HepG2 (cell line): ENCODE measurements around the gene STIM2. TPM values are rescaled to one million over a fixed set of nuclear protein-coding genes. Genes with fewer than 3 reads are reported as not detected.
A peak's percentile ranks its signal among the peaks of the same experiment; 100 is the strongest.

Experiments
- DMAP1 ChIP-seq: IDR thresholded peaks from 2 replicates; pipeline ENCODE4 v1.6.1; 2016
- DPF2 ChIP-seq: sonication (generic); formaldehyde crosslinking; IDR thresholded peaks from 2 replicates; pipeline ENCODE4 v1.4.0; 2020; ENCODE audit warnings: mild to moderate bottlenecking, low read depth, missing genetic modification reagents, borderline replicate concordance
- E2F2 ChIP-seq: sonication (generic); formaldehyde crosslinking; IDR thresholded peaks from 2 replicates; pipeline ENCODE4 v1.4.0; 2020; ENCODE audit warnings: missing genetic modification reagents, borderline replicate concordance
- ERF ChIP-seq: IDR thresholded peaks from 2 replicates; pipeline ENCODE4 v1.6.1; 2018; ENCODE audit warnings: missing biosample characterization, missing genetic modification reagents
- FOSL1 ChIP-seq: sonication (generic); formaldehyde crosslinking; IDR thresholded peaks from 2 replicates; pipeline ENCODE4 v1.9.0; 2021; ENCODE audit warnings: missing genetic modification reagents, borderline replicate concordance
- FOSL2 ChIP-seq: sonication (generic); formaldehyde crosslinking; IDR thresholded peaks from 2 replicates; pipeline ENCODE4 v1.4.0; 2020; ENCODE audit warnings: missing genetic modification reagents
- GABPA ChIP-seq, 2 experiments: IDR thresholded peaks; 2 replicates each; pipeline ENCODE4 v1.6.1; 2011 to 2016; ENCODE audit warnings: low read depth in 2 of 2, low read length in 1 of 2, missing biosample characterization in 1 of 2, missing genetic modification characterization in 1 of 2
- GATAD1 ChIP-seq: IDR thresholded peaks from 2 replicates; pipeline ENCODE4 v1.6.1; 2016; ENCODE audit warnings: missing genetic modification reagents, missing compliant biosample characterization
- JUND ChIP-seq: sonication (generic); formaldehyde crosslinking; IDR thresholded peaks from 2 replicates; pipeline ENCODE4 v1.8.0; 2022; ENCODE audit warnings: mild to moderate bottlenecking, missing genetic modification reagents
- KMT2B ChIP-seq: IDR thresholded peaks from 2 replicates; pipeline ENCODE4 v1.6.1; 2016; ENCODE audit warnings: missing genetic modification reagents, missing compliant biosample characterization
- MED1 ChIP-seq: sonication (generic); formaldehyde crosslinking; IDR thresholded peaks from 2 replicates; pipeline ENCODE4 v1.4.0; 2020; ENCODE audit warnings: missing genetic modification reagents
- MXI1 ChIP-seq: IDR thresholded peaks from 3 replicates; pipeline ENCODE4 v1.6.1; 2012; ENCODE audit warnings: low read depth, low read length, inconsistent platforms, borderline replicate concordance
- NR2C2 ChIP-seq: sonication (generic); formaldehyde crosslinking; IDR thresholded peaks from 2 replicates; pipeline ENCODE4 v1.4.0; 2020; ENCODE audit warnings: missing genetic modification reagents, mild to moderate bottlenecking, moderate library complexity, borderline replicate concordance
- NR2F6 ChIP-seq, 2 experiments: IDR thresholded peaks; 2 replicates each; pipeline ENCODE4 v1.6.1; 2016; ENCODE audit warnings: antibody characterized with exemption in 1 of 2, mild to moderate bottlenecking in 1 of 2
- PAXIP1 ChIP-seq: sonication (generic); formaldehyde crosslinking; conservative IDR thresholded peaks from 2 replicates; pipeline ENCODE4 v1.4.0; 2020; ENCODE audit warnings: mild to moderate bottlenecking, missing genetic modification reagents, moderate library complexity
- RCOR2 ChIP-seq: IDR thresholded peaks from 2 replicates; pipeline ENCODE4 v1.6.1; 2016; ENCODE audit warnings: missing biosample characterization, missing genetic modification reagents
- SAP130 ChIP-seq: IDR thresholded peaks from 2 replicates; pipeline ENCODE4 v1.6.1; 2016; ENCODE audit warnings: low read depth
- THRA ChIP-seq: sonication (generic); formaldehyde crosslinking; IDR thresholded peaks from 2 replicates; pipeline ENCODE4 v1.4.0; 2020; ENCODE audit warnings: missing genetic modification reagents, borderline replicate concordance
- ZNF292 ChIP-seq: sonication (generic); formaldehyde crosslinking; IDR thresholded peaks from 2 replicates; pipeline ENCODE4 v1.8.1; 2022; ENCODE audit warnings: mild to moderate bottlenecking, low read depth, missing genetic modification reagents, borderline replicate concordance
- ZNF367 ChIP-seq: sonication (generic); formaldehyde crosslinking; IDR thresholded peaks from 2 replicates; pipeline ENCODE4 v1.4.0; 2020; ENCODE audit warnings: missing genetic modification reagents, borderline replicate concordance
- ZNF382 ChIP-seq: sonication (generic); formaldehyde crosslinking; IDR thresholded peaks from 2 replicates; pipeline ENCODE4 v1.5.0; 2020; ENCODE audit warnings: missing genetic modification reagents, mild to moderate bottlenecking, borderline replicate concordance
- ZNF619 ChIP-seq: sonication (generic); formaldehyde crosslinking; IDR thresholded peaks from 2 replicates; pipeline ENCODE4 v1.4.0; 2020; ENCODE audit warnings: mild to moderate bottlenecking, missing genetic modification reagents
- polyA plus RNA-seq, 8 experiments: library from polyadenylated mRNA; depleted of rRNA in 3 of 8; stranded (reverse) in 7 of 8; unstranded in 1 of 8; fragments of >200 nt; fragmentation: Illumina TruSeq in 4 of 8; extraction: Trizol in 4 of 8; gene quantifications; 2 replicates each; pipeline versions ENCODE4 v1.2.1 to v1.2.3, GENCODE V29; 2011 to 2016; ENCODE audit warnings: low read depth in 4 of 8, missing spikeins in 1 of 8, mixed read lengths in 1 of 8; ENCODE audit not compliant: insufficient read depth in 1 of 8
- total RNA-seq, 5 experiments: library from RNA; depleted of rRNA; stranded (reverse); fragments of >200 nt; fragmentation: Illumina TruSeq; extraction: Trizol; gene quantifications; 2 replicates each; pipeline ENCODE4 v1.2.3, GENCODE V29; 2016; ENCODE audit warnings: low read depth in 1 of 5

STIM2 gene
- total and polyA plus RNA-seq, 2 of the 13 experiments (the other 11 are each of a cell fraction or from before 2014, with no cell fraction given): 19.3 to 19.4 TPM

GRCh38 chr4:26936284-26937065 lies 75.8 kb downstream of the STIM2 start (continued):
- TF ChIP-seq GABPA (IDR thresholded peaks at IDR 0.05; ENCODE audit: low read depth, low read length): no peak
- TF ChIP-seq GABPA (CRISPR knock-in tag; IDR thresholded peaks at IDR 0.05; ENCODE audit: low read depth): no peak
- no peak for TF ChIP-seq E2F2
- no peak for TF ChIP-seq ZNF619 (CRISPR knock-in tag)
- peak; percentile 50; the same call in 1 of the 2 replicates for TF ChIP-seq ERF (CRISPR knock-in tag)
- TF ChIP-seq DPF2: 0 out of 2 replicates have a peak, but pooled peaks have one; percentile 43
- no peak for TF ChIP-seq ZNF382
- peak; percentile 44 for TF ChIP-seq NR2C2
- peak; percentile 44; the same call in 1 of the 2 replicates for TF ChIP-seq PAXIP1 (CRISPR knock-in tag)
- TF ChIP-seq THRA (CRISPR knock-in tag): 0 out of 2 replicates have a peak, but pooled peaks have one; percentile 38
- TF ChIP-seq SAP130: peak; percentile 66; the same call in 1 of the 2 replicates
- peak; percentile 93 for TF ChIP-seq JUND (CRISPR knock-in tag)
- TF ChIP-seq MED1 (CRISPR knock-in tag): 0 out of 2 replicates have a peak, but pooled peaks have one; percentile 44
- TF ChIP-seq RCOR2 (CRISPR knock-in tag): 0 out of 2 replicates have a peak, but pooled peaks have one; percentile 29
- TF ChIP-seq FOSL1: peak; percentile 91
- 0 out of 2 replicates have a peak, but pooled peaks have one; percentile 45 for TF ChIP-seq NR2F6 (IDR thresholded peaks at IDR 0.05)
- TF ChIP-seq NR2F6 (CRISPR knock-in tag; IDR thresholded peaks at IDR 0.05): peak; percentile 91
- TF ChIP-seq ZNF292 (CRISPR knock-in tag): peak; percentile 76
- no peak for TF ChIP-seq ZNF367 (CRISPR knock-in tag)
- TF ChIP-seq DMAP1 (CRISPR knock-in tag): 0 out of 2 replicates have a peak, but pooled peaks have one; percentile 28
- peak; percentile 15; the same call in 1 of the 2 replicates for TF ChIP-seq GATAD1 (CRISPR knock-in tag)
- TF ChIP-seq FOSL2 (CRISPR knock-in tag): peak; percentile 98
- TF ChIP-seq MXI1: peak; percentile 79; the same call in 1 of the 3 replicates
- peak; percentile 29; the same call in 1 of the 2 replicates for TF ChIP-seq KMT2B (CRISPR knock-in tag)
